NCI-H2081 treated with DMSO at 0.1 percent for 48 hours (cell line): Measurements from ENCODE around the gene SYNE3.
A peak's percentile ranks its signal among the peaks of the same experiment; 100 is the strongest.

Experiments used
- DNase-seq: peaks from one replicate; lab custom pipeline; 2025; lab: John Stamatoyannopoulos, UW

Gene SYNE3, protein sequence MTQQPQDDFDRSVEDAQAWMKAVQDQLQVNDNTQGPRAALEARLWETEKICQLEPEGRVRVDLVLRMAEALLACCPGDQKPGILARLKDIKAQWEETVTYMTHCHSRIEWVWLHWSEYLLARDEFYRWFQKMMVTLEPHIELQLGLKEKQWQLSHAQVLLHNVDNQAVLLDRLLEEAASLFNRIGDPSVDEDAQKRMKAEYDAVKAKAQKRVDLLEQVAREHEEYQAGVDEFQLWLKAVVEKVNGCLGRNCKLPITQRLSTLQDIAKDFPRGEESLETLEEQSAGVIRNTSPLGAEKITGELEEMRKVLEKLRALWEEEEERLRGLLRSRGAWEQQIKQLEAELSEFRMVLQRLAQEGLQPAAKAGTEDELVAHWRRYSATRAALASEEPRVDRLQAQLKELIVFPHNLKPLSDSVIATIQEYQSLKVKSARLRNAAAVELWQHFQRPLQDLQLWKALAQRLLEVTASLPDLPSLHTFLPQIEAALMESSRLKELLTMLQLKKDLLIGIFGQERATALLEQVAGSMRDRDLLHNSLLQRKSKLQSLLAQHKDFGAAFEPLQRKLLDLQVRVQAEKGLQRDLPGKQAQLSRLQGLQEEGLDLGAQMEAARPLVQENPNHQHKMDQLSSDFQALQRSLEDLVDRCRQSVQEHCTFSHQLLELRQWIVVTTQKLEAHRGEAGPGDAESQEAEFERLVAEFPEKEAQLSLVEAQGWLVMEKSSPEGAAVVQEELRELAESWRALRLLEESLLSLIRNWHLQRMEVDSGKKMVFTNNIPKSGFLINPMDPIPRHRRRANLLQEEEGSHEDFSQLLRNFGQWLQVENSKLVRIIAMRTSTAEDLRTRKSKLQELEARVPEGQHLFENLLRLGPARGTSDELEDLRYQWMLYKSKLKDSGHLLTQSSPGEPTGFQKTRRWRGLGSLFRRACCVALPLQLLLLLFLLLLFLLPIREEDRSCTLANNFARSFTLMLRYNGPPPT

DNA sequence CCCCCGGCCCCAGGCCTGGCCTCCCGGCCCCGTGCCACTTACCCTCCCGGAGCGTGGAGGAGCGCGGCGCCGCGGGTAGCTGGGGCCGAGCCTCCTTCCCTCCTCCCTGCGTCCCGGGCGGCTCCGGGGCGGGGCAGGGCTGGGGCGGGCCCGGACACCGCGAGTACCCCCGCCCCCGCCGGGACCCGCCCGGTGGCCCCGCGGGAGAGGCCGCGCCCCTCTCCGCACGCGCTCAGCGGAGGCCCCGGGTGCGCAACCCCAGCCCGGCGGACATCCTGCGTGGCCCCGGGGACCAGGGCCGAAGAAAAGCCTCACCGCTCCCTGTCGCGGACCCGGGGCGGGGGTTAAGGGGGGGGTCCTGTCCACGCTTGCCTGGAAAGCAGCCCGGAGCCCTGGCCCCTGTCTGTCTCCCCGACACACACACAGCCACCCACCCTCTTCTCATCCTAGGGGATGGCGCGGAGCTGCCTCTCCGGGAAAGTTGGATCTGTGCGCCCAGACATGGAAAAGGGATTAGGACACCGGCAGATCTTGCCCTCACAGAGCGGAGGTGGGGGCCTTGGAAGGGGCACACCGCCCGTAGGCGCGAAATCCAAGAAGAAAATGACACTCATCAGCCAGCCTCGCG is at the start of gene SYNE3:
Gene SYNE3, minus strand, starts transcription at position 97 of the 628 bp plus-strand sequence. CDS start 40,829 bp downstream, outside the sequence.
- DNase-seq = no peak

DNA sequence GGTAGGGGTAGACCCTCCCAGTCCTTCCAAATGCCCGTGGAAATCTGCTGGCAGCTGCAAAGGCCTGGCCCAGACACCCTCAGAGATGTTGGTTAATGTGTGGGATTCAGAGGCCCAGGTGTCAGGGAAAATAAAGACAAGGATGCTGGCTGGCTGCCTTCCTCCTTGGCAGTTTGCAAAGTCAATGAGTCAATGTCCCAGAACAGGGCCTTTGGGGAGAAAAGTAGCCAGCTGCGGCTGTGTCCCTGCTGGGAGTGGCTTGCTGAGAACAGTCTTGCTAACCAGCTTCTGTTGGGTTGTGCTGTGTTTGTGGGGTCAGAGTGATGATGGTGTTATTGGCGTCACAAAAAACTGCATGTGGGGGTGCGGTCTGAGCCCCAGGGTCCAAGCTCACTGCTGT is 47.6 kb upstream of the SYNE3 start:
- DNase-seq = no peak

DNA sequence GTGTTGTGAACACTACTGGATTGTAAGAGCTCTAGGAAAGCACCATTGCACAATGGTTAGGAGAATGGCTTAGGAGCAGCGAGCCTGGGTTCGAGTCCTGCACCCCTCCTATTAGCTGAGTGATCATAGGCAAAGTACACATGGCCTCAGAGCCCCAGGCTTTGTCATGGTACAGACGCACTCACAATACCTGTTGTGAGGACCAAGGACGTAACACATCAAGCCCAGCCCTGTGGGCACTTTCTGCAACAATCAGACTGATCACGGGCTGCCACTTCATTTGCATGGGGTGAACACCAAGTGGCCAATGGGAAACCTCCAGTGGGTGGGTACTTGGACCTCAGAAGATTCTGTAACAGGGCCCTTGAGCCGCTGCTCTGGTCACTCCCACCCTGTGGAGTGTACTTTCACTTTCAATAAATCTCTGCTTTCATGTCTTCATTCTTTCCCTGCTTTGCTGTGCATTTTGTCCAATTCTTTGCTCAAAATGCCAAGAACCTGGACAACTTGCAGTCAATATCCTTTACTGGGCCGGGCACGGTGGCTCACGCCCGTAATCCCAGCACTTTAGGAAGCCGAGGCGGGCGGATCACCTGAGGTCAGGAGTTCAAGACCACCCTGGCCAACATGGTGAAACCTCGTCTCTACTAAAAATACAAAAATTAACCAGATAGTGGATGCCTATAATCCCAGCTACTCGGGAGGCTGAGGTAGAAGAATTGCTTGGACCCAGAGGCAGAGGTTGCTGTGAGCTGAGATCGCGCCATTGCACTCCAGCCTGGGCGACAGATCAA is 46.6 kb upstream of the SYNE3 start:
- DNase-seq = no peak

DNA sequence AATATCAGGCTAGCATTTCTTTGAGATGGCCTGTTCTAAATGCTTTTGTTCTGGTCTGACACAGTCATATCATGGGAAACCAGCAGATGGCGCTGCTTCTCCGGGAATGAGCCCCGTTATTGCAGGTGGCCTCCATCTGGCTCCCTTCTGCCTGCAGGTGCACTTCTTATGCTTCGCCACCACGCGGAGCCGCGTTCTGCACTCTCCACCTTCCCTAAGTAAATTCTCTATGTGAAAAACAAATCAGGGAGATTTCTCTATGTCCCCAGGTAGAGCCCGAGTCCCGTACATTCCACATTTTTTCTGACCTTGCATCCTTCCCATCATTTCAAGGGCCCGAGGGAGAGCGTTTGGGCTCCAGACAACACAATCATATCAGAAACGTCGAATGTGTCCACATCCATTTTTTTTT is 44.6 kb upstream of the SYNE3 start:
- DNase-seq = peak; percentile 87

DNA sequence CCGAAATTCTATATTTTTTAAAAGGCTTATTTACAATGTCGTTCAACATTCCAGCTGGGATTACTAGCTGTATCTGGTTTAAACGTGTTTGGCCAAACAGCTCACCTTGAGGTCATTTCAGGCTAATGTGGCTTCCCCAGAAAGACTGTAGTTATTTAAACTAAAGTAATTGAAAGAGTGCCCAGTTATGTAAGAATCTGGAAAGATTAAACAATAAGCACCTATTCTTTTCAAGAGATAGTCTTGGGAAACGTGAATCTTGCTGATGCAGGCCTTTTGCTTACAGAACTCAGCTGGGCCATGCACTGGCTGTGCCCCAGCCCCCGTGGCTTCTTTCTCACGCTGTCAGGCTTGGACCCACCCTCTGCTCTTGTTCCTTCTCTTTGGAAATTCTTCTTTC is 42.8 kb upstream of the SYNE3 start:
- DNase-seq = no peak

DNA sequence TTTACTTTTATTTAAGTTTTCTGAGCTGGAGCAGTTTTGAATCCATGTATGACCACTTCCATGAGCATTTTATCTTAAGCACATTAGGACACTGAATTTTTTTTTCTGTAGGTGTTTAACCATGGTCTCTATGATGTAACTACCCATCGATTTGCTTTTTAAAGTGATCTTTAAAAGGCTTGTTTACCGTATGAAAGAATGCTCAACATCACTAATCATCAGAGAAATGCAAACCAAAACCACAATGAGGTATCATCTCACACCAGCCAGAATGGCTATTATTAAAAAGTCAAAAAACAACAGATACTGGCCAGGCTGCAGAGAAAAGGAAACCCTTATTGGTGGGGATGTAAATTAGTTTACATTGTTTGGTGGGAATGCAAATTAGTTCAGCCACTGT is 41.4 kb upstream of the SYNE3 start:
- DNase-seq = no peak

DNA sequence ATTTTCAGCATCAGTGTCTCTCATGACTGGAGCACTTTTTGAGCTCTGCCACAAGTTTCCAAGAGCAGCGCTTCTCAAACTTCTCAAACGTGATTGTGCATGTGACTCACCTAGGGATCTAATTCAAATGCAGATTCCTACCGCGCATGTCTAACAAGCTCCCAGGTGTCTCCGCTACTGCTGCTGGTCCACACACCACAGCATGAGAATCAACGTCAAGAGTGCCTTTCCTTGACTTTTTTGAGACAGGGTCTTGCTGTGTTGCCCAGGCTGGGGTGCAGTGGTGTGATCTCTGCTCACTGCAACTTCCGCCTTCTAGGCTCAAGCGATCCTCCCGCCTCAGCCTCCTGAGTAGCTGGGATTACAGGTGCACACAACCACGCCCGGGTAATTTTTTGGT is 40.8 kb upstream of the SYNE3 start:
- no peak for DNase-seq

DNA sequence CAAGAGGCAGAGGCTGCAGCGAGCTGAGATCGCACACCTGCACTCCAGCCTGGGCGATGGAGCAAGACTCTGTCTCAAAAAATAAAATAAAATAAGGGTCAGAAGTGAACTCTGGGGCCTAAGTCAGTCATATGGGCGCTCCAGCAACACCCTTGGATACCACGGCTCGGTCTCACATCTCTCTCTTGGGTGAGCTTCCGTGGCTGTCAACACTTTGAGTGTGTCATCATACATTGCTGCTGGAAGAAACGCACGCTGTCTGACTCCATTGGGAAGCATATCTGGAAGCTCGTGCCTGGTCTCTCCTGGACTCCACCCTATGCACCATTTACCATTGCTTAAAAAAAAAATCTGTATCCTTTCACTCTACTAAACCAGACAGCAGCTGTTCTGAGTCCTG is 38.6 kb upstream of the SYNE3 start:
- DNase-seq = no peak

DNA sequence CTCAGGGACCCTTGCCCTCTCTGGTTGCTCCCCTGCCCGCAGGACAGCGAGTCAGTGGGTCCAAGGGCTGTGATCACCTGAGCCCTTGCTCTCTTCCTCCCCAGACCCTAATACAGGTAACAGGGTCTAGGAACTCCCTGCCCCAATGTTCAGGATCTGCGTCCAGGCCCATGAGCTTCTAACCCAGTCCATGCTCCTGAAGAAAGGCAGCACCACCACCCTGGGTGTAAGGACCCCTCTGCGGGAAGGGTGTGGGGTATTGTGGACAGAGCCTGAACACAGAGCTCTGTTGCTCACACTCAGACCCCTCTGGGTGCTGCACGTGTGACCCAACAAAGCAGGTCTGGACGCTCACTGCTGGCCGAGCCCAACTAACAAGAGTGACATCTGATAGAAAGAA is 36.7 kb upstream of the SYNE3 start:
- DNase-seq = no peak

DNA sequence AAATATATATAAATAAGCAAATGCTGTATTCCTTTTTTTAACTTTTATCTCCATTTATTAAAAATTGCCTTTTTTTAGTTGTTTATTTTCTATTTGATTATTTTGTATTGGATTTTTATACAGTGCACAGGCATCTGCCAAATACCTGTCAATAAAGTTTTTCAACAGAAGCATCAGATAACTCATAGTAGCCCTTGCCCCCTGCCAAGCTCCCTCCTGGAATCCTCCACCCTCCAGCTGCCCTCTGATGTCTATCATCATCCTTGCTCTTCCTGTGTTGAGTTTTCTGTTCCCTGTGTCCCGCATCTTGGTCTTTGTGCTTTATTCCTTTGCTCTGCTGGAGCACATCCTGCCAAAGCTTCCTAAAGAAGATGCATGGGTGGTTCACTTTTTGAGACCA is 35.0 kb upstream of the SYNE3 start:
- no peak for DNase-seq

DNA sequence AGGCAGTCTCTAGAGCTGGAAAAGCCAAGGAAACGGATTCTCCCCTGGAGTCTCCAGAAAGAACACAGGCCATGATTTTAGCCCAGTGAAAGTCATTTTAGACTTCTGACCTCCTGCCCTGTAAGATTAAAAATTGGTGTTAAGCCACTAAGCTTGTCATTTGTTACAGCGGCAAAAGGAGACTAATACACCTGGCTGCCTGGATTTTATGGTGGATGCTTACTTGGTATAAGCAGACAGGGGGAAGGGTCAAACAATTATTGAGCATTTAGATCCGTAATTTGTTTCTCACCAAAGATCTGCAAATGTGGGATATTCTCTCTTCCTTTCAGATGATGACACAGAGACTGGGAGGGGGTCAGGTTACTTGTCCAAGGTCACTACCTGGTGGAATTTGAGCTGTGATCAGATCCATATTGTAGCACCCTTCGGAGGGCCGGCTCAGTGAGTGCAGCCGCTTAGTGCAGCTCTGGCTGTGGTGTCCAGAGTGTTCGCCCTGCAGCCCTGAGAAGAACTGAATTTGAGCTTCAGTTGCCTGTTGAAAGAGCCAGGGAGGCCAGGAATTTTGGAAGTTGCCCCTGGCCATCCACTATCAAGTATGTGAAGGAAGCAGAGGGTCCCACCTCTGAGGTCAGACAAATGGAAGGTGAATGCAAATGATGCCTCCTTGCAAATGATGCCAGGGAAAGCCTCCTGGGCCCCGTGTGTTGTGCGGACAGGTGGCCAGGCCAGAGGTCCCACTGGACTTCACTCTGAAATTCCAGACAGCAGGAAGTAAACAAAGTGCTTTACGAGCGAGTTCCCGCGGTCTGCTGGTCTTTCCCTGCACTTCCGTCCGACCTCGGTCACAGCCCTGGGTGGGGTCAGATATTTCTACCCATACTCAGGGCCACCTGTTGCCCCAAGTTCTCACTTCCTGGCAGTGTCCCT is 33.5 kb upstream of the SYNE3 start:
- no peak for DNase-seq

DNA sequence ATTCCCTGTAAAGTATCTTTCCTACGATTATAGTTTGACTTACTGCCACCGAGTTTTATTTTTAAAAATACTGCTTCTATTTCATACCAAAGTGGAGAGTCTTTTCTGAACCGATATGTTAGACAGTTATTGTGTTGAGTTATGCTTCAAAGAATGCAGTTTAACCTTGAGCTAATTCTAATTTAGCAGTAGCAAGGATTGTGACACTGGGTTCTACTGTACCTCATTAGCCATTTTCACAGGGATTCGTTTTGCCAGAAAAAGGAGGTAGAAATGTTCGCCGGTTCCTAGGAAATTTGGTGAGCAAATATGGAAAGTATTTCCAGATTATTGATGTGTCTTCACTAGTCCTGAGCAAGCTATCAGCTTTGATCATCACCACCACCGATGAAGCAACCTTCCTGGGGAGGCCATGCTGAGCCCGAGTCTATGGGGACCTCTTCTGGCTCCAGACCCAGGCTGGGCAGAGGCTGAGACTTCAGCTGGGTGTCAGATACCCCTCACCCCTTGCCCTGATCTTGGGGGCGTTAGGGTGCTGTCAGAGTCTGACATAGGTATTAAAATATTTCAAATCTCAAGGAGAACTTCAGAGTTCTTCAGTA is 32.0 kb upstream of the SYNE3 start:
- no peak for DNase-seq

DNA sequence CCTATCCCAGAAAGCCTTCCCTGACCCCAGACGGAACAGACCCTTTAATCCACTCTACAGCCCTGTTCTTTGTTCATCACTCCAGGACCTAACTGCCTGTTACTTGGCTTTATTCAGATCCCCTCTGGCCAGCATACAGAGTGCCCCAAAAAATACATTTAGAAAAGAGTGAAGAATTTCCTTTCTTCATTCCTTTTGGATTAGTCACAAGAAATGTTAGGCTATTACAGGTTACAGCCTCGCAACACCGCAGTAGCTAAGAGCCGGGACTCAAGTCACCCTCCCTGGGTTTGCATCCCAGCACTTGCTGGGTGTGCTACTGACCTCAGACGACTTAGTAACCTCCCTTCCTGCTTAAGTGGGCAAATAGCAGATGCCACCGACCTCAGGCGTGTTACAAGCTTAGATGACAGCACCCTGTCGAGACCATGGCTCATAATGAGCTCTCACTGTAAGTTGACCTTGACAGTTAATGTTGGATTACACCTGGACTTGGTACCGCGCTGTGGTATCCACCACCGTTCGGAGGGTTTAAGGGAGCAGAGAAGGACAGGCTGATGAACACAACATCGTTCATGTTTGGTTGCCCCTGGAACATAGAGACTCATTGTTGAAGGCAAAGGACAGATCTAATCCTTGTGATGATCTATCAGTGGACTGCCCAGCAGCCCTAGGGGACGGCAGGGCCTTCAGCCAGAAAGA is 31.3 kb upstream of the SYNE3 start:
- no peak for DNase-seq

DNA sequence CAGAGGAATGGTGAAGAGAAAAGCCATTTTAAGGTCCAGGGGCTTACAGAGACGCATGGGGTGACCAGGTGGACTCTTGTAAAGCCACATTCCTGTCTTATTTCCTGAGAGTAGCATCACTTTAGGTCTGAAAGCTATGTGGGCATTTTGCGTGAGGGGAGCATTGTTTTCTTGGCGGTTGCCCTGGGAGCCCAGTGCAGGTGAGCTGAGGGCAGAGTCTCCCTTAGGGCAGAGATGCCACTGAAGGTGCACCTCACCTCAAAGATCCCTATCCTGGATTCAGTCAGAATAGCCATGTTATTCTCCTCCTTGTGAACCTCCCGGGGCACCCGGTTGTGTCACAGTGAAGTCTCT is 30.8 kb upstream of the SYNE3 start:
- no peak for DNase-seq

DNA sequence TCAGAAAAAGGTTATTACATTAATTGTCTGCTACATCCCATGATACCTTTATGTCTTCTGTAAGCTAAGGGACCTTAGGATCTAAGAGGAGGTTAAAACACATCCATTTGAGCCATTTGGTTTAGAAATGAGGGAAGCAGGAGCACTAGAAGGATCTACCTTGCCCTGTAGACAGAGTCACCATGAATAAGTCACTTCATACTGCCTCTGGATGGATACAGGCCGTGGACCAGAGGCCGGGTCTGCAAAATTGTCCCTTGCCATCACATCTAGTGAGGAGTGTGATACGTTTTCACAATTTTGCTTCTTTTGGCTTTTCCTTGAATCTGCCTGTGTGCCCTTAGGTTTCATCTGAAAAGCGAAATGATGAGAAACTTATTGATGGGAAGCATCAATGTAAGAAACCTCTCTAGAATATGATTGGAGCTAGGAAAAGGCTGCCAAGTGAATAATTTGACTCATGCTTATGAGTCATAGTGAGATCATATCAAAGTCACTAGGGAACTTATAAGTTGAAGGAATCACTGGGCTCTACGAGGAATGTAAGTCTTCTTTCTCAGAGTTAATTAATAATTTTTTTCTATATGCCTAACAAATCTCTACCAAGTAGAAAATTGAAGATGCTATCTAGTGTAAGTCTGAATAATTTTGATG is 29.2 kb upstream of the SYNE3 start:
- DNase-seq = no peak

DNA sequence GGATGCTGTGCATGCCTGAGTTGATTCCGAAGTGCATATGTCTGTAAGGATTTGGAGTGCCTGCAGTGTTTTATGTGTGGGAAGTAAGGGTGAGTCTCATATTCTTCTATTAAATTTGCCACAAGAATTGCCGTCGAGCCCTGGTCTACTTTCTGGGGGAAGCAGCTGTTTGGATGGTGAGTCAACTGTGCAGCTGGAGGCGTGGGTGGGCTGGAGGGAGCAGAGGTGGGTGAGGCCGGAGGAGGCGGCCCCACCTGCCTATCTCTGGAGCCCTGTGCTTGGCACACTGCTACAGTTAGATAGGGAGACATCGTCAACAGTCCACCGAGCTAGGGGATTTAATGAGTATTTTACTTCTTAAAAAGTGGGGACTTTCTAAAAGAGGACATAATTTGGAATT is 28.1 kb upstream of the SYNE3 start:
- no peak for DNase-seq

DNA sequence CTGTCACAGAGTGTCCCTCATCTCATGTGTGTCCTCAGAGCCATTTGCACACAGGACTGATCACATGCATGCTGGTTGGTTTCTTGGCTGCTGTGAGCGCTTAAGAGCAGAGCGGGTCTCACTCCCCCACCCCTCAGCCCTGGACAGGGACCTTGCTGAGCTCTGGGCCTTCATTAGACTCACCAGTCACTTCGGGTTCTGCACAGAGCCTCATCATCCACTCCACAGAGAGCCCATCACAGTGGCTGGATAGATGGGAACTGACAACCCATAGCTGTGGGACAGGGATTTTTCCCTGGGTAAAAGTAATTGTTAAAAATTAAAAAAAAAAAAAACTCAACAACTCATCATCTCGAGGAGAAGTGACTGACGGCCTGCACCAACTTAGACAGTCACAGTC is 26.6 kb upstream of the SYNE3 start:
- no peak for DNase-seq

DNA sequence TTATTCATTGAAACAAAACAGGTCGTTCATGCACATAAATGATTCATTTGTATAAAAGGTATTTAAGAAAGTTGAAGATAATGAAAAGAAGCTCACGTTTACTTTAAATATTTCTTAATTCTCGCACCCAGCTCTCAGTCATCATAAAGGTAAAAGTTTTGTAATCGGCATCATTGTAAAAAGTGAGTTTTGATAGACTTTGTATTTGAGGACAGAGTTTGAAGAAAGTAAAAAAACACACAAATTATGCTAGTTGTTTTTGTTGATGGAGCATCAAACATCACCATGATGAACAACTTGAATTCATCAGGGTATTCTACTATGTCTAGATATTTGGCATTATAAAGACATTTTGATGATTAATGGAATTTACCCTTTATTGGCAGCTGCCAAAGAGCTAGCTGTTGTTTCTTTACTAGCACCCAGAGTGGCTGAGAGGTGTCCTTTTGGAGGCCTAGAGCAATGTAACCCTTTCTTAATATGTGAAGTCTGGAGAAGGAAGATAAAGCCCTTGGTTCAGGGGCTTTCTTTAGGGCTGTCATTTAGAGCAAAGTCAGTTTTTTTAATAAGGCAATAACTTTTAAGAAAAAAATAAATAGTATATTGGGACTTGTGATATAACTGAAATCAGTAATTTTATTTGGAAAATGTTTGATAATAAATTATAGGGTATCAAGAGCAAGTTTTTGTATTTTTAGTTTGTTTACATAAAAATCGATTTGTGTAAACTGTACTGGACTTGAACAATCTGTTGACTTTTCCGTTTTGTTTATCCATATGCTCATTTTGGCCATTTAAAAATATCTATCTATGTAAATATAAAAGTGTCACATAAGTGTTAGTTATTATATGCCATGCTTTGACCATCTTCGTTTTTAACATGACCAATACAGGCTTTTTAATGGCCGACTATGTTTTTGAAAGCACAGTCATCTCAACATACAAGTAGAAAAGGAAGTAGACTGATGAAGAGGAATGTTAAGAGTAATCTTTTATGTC is 25.8 kb upstream of the SYNE3 start:
- DNase-seq = no peak
